ENCODE data around the gene DTWD1.
"Not testable (repeated sequence)": the region's sequence is repeated elsewhere in the genome, so short reads cannot be mapped to it uniquely, and the experiment has no call there.

DTWD1 gene

GRCh38 chr15:49620658-49621368, at the start of gene DTWD1, which contains the start of gene FAM227B:
TSS of gene DTWD1 (plus strand) at chr15:49621048. CDS start at chr15:49625168, 4,120 bp downstream.
TSS of gene FAM227B (minus strand) at chr15:49620818. CDS start at chr15:49615171, 5,647 bp downstream.
- DNase-seq (ENCODE audit: low read depth): peak; percentile 94

- DNase-seq (ENCODE audit: low read depth): no peak
Observed at GRCh38 chr15:49573421-49573820, 47.4 kb upstream of the DTWD1 start.

GRCh38 chr15:49589030-49589429, 31.8 kb upstream of the DTWD1 start:
- no peak for DNase-seq (ENCODE audit: low read depth)

- DNase-seq (ENCODE audit: low read depth): not testable (repeated sequence)
Observed at GRCh38 chr15:49592829-49593316, 28.0 kb upstream of the DTWD1 start.

GRCh38 chr15:49604625-49605409, 16.0 kb upstream of the DTWD1 start:
- DNase-seq (ENCODE audit: low read depth): no peak

GRCh38 chr15:49605588-49605987, 15.3 kb upstream of the DTWD1 start:
- no peak for DNase-seq (ENCODE audit: low read depth)

GRCh38 chr15:49606594-49606993, 14.3 kb upstream of the DTWD1 start:
- DNase-seq (ENCODE audit: low read depth): no peak

- DNase-seq (ENCODE audit: low read depth): no peak
Observed at GRCh38 chr15:49610157-49610918, 10.5 kb upstream of the DTWD1 start.

GRCh38 chr15:49612240-49612639, 8.6 kb upstream of the DTWD1 start:
- not testable (repeated sequence) for DNase-seq (ENCODE audit: low read depth)

GRCh38 chr15:49619226-49619625, 1.6 kb upstream of the DTWD1 start:
- no peak for DNase-seq (ENCODE audit: low read depth)

- no peak for DNase-seq (ENCODE audit: low read depth)
Observed at GRCh38 chr15:49620199-49620598, 649 bp upstream of the DTWD1 start.

GRCh38 chr15:49621401-49621811, 558 bp downstream of the DTWD1 start:
- no peak for DNase-seq (ENCODE audit: low read depth)

- no peak for DNase-seq (ENCODE audit: low read depth)
Observed at GRCh38 chr15:49621887-49622286, 1.0 kb downstream of the DTWD1 start.

GRCh38 chr15:49622561-49622960, 1.7 kb downstream of the DTWD1 start:
- no peak for DNase-seq (ENCODE audit: low read depth)

GRCh38 chr15:49624056-49624455, 3.2 kb downstream of the DTWD1 start:
- peak; percentile 58 for DNase-seq (ENCODE audit: low read depth)

GRCh38 chr15:49625460-49626036, 4.7 kb downstream of the DTWD1 start:
- DNase-seq (ENCODE audit: low read depth): no peak

GRCh38 chr15:49627407-49627877, 6.6 kb downstream of the DTWD1 start:
- DNase-seq (ENCODE audit: low read depth): peak; percentile 79

GRCh38 chr15:49628379-49628778, 7.5 kb downstream of the DTWD1 start:
- DNase-seq (ENCODE audit: low read depth): no peak

GRCh38 chr15:49637857-49638256, 17.0 kb downstream of the DTWD1 start:
- DNase-seq (ENCODE audit: low read depth): no peak

GRCh38 chr15:49644364-49644794, 23.5 kb downstream of the DTWD1 start:
- DNase-seq (ENCODE audit: low read depth): no peak

- DNase-seq (ENCODE audit: low read depth): no peak
Observed at GRCh38 chr15:49645277-49645676, 24.4 kb downstream of the DTWD1 start.

GRCh38 chr15:49645941-49646340, 25.1 kb downstream of the DTWD1 start:
- DNase-seq (ENCODE audit: low read depth): peak; percentile 79
